AG04450 (cell line): Measurements from ENCODE around the gene ICE2. TPM values are rescaled to one million over a fixed set of nuclear protein-coding genes. Genes with fewer than 3 reads are reported as not detected.

ENCODE experiments used
- CTCF ChIA-PET: fragments of 300-600, 350-600 bp; formaldehyde crosslinking; extraction: SDS; loops from one replicate; lab custom pipeline; 2022; ENCODE audit warnings: antibody characterized with exemption, inconsistent platforms; lab: Charles Lee
- POLR2A ChIA-PET: fragments of 350-600 bp; formaldehyde crosslinking; extraction: SDS; loops from one replicate; lab custom pipeline; 2021; ENCODE audit warnings: antibody characterized with exemption, inconsistent platforms; lab: Yijun Ruan, JAX
- DNase-seq: peaks from one replicate; pipeline ENCODE4 v3.0.0-alpha.2; 2011; ENCODE audit warnings: low read depth, low spot score
- H3K27ac ChIP-seq: one replicate; pipeline ENCODE4 v1.5.1; 2012; ENCODE audit warnings: low read depth, low read length, control low read depth
- H3K27me3 ChIP-seq: one replicate; pipeline ENCODE4 v1.6.0; 2012; ENCODE audit warnings: low read length; ENCODE audit not compliant: control insufficient read depth, insufficient read depth
- H3K4me3 ChIP-seq: 2 replicates; pipeline ENCODE4 v1.5.1; 2011; ENCODE audit warnings: mild to moderate bottlenecking, low read depth, low read length, control low read depth
- H3K9me3 ChIP-seq: 2 replicates; pipeline ENCODE4 v1.5.1; 2012; ENCODE audit warnings: low read length; ENCODE audit not compliant: control insufficient read depth, insufficient read depth
- polyA plus RNA-seq: library from polyadenylated mRNA; depleted of rRNA; stranded (reverse); fragments of >200 nt; gene quantifications from 2 replicates; pipeline ENCODE4 v1.2.3, GENCODE V29; 2011; rRNA removed
- small RNA-seq: library from RNA; depleted of rRNA; stranded (forward); fragments of <200 nt; gene quantifications from one replicate; pipeline ENCODE3, GENCODE V24; 2012; ENCODE audit warnings: low read depth; ENCODE audit not compliant: insufficient read length
- TF ChIP-seq, protein P1 (sequence below): IDR thresholded peaks from 2 replicates; pipeline ENCODE4 v1.5.1; 2011; ENCODE audit warnings: low read depth, low read length, control low read depth, inconsistent platforms

Gene ICE2
- polyA plus RNA-seq, 1 experiment, result 29.3 TPM

DNA sequence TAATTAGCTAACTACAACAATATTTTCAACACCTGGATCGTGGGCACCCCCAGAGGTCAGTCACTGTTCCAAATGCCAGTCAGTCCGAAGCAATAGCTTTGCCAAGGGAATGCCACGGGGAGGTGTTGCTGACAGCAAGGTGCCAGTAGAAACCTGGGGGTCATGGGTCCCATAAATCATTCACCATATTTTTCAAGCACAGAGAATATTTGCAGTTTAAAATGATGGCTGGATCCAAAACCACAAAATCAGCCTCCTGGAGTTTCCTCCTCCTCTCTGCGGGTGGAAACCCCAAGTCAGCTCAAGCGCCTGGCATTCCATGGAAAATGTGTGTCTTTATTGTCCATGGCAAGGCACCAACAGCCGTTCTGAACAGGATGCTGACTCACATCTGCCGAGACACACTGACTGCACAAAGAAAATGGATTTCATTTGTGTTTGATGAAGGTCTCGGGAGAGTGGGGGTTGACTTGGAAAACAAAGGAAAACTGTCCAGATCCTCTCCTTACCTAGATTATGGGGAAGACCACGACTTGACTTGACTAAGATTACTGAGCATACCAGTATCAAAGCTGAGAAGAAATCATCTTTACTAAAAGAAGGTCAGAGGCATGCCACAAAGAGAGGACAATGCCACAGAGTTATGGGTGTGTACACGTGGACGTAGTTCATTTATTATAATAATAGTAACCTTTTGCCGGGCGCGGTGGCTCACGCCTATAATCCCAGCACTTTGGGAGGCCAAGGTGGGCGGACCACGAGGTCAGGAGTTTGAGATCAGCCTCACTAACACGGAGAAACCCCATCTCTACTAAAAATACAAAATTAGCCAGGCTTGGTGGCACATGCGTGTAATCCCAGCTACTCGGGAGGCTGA, 107.5 kb downstream of the ICE2 start:
- peak; percentile 94 for DNase-seq
- Histone ChIP-seq H3K27ac (peak overlapping the region; percentile 97), H3K9me3 (no peaks in the 10 kb centered on the region), H3K27me3 (no peaks in the 10 kb centered on the region), H3K4me3 (peak overlapping the region; percentile 10; the same call in 1 of the 2 replicates)
- TF ChIP-seq, protein P1, sequence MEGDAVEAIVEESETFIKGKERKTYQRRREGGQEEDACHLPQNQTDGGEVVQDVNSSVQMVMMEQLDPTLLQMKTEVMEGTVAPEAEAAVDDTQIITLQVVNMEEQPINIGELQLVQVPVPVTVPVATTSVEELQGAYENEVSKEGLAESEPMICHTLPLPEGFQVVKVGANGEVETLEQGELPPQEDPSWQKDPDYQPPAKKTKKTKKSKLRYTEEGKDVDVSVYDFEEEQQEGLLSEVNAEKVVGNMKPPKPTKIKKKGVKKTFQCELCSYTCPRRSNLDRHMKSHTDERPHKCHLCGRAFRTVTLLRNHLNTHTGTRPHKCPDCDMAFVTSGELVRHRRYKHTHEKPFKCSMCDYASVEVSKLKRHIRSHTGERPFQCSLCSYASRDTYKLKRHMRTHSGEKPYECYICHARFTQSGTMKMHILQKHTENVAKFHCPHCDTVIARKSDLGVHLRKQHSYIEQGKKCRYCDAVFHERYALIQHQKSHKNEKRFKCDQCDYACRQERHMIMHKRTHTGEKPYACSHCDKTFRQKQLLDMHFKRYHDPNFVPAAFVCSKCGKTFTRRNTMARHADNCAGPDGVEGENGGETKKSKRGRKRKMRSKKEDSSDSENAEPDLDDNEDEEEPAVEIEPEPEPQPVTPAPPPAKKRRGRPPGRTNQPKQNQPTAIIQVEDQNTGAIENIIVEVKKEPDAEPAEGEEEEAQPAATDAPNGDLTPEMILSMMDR, result no peak
- ChIA-PET POLR2A (interaction anchor here (0.5 to 1.6 kb wide), 7 partner anchors 9 to 52 kb away, joined by 3 to 12 read pairs (median 5); partner anchors contain the start of gene ANXA2), CTCF (interaction anchor here (0.8 kb wide), 1 partner anchor 12 kb away, joined by 3 read pairs; no protein-coding TSS in a partner anchor)

DNA sequence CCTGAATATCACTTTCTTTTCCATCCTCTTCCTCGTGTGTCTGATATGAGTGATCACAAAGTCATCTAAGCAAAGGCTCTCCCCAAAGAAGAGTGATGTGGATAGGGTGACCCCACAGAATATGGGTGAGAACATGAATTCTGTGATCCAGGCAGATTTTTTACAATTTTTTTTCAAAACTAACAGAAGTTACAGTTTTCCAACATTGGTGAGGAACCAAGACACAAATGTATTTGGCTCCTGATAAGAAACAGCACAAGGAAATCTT, 108.1 kb downstream of the ICE2 start:
- ChIA-PET CTCF (interaction anchor here (0.8 kb wide), 1 partner anchor 12 kb away, joined by 3 read pairs; no protein-coding TSS in a partner anchor), POLR2A (interaction anchor here (0.7 to 1.6 kb wide), 5 partner anchors 9 to 53 kb away, joined by 3 to 12 read pairs (median 7); partner anchors contain the start of gene ANXA2)
- Histone ChIP-seq H3K9me3 (no peaks in the 10 kb centered on the region; the same call in 1 of the 2 replicates), H3K27ac (peak overlapping the region; percentile 88), H3K27me3 (no peaks in the 10 kb centered on the region), H3K4me3 (no peak overlapping the region; the same call in 1 of the 2 replicates)
- TF ChIP-seq, protein P1, result no peak
- no peak for DNase-seq

DNA sequence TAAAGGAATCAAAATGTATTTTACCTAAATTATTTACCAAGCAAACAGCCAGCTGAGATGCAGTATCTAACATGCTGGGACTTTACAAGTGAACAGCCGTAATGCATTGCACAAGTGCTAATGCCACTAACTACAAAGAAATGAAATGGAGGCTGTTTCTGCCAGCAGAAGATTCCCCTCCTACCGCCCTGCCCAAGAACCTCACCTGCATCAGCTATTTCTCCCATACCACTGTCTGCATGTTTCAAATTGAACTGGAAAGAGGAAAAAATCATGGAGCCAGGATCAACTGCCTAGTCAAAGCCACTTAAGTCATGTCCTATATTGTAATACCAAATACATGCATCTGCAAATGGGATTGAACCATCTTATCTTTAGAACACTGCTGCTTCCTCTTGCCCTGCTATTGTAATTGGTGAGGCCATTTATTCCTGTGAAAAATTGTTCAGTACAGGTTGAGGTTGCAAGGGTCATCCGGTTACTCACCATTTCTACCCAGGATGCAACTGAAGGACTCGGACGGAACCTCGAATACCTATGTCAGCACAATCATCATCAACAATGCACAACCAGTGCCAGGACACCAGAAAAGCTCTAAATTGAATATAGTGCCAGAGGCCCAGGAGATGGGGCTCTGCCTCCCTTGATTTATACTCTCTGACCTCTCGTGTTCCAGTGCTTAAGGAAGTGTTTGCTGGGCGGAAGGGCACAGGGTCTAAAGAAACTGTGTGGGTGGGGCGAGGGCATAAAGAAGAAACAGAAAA, 108.7 kb downstream of the ICE2 start:
- POLR2A ChIA-PET, result interaction anchor here (0.7 to 1.6 kb wide), 4 partner anchors 8 to 28 kb away, joined by 3 to 12 read pairs (median 8); partner anchors contain the start of gene ANXA2
- CTCF ChIA-PET, result interaction anchor here (1.7 kb wide), 1 partner anchor 74 kb away, joined by 7 read pairs; no protein-coding TSS in a partner anchor
- TF ChIP-seq, protein P1, result no peak
- no peak for DNase-seq
- Histone ChIP-seq H3K27me3 (no peaks in the 10 kb centered on the region), H3K9me3 (no peaks in the 10 kb centered on the region; the same call in 1 of the 2 replicates), H3K27ac (peak overlapping the region; percentile 88), H3K4me3 (no peak overlapping the region)

DNA sequence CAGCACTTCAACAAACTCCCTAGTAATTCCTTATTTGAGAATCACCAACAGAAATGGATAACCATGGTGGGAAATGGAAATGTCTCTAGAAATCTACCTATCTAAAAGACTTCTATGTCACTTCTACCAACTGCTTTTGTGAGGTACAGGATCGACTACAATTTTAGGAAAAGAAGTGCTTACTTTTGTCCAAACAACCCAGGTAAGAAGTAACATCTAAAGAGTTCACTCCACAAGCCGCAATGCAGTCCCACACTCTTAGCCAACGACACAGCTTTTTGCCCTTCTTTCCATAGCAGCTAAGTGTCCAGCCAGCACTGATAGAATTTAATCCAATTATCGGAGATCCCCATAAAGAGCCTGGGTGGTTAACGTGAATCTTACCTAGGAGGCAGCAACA, 109.2 kb downstream of the ICE2 start:
- POLR2A ChIA-PET, result no interaction called here
- TF ChIP-seq, protein P1, result no peak

More for the DNA sequence above, 109.2 kb downstream of the ICE2 start:
- Histone ChIP-seq H3K9me3 (no peaks in the 10 kb centered on the region; the same call in 1 of the 2 replicates), H3K4me3 (no peak overlapping the region), H3K27ac (no peak overlapping the region), H3K27me3 (no peaks in the 10 kb centered on the region)
- CTCF ChIA-PET, result interaction anchor here (1.7 kb wide), 1 partner anchor 75 kb away, joined by 7 read pairs; no protein-coding TSS in a partner anchor
- no peak for DNase-seq

Small RNA genes lying within 50 kb of the gene (small RNA-seq; reads per million reads assigned to genes)
- not detected for gene AC087385.3

Other genes with a start within 250 kb of the ICE2 start
- 4,288 and 4,537 TPM in 2 replicates for gene ANXA2, start 81.2 kb downstream of the ICE2 start, polyA plus RNA-seq